T47D (cell line): ENCODE data around the gene ADSS1.
"Not testable (repeated sequence)": the region's sequence is repeated elsewhere in the genome, so short reads cannot be mapped to it uniquely, and the experiment has no call there.

Experiments
- DNase-seq, 2 experiments: peaks; one replicate each; pipeline versions ENCODE4 v3.0.0 to v3.0.0-alpha.2; 2011 to 2012; ENCODE audit warnings: low read depth in 1 of 2, low spot score in 1 of 2
- JUND ChIP-seq: IDR thresholded peaks from 2 replicates; pipeline ENCODE4 v1.6.1; 2012; ENCODE audit warnings: low read depth
- in situ Hi-C: cut with HindIII; loops from 2 replicates; pipeline ENCODE4 v1.10.0; 2016; ENCODE audit warnings: low sequenced_read_pairs, low pct_unique_long_range_greater_than_20kb

Gene ADSS1

DNA sequence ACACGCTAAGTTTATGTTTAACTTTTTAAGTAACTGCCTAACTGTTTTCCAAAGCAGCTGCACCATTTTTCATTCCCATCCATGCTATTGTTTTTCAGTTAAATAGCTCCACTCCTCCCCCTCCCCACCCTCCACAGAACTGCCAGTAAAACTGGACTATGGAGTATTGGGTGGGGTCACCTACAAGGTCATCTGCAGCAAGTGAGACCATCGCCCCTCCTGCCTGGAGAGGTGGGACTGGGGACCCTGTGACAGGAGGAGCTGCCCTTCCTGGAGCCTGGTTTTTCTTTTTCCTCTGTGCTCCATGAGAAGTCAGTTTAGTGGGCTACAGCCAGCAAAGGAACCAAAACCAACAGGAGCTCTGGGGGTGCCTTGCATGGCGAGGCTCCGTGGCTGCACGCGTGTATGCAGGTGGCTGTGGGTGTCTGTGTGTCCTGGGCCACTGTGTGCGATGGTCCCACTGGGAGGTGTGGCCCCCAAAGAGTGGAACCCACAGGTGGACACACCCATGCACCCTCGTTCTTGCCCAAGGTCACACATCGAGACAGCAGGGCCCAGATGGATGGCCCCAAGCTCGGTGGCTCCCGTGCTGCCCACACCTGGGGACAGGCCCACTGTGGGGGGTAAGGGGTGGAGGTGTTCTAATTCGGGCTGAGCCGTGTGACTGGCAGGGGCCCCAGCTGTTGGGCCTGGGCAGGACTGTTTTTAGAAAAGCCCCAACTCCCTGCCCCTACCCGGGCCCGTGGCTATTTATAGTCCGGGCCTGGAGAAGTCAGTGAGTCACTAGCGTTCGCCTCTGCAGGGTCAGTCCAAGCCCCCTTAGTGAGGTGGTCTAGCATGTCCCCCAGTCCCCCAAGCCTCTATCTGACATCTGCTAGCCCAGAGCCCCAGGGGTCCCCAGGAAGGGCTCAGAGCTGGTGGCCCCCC is 2.3 kb upstream of the ADSS1 start:
- in situ Hi-C loops: no loop called here
- no peak for TF ChIP-seq JUND

DNA sequence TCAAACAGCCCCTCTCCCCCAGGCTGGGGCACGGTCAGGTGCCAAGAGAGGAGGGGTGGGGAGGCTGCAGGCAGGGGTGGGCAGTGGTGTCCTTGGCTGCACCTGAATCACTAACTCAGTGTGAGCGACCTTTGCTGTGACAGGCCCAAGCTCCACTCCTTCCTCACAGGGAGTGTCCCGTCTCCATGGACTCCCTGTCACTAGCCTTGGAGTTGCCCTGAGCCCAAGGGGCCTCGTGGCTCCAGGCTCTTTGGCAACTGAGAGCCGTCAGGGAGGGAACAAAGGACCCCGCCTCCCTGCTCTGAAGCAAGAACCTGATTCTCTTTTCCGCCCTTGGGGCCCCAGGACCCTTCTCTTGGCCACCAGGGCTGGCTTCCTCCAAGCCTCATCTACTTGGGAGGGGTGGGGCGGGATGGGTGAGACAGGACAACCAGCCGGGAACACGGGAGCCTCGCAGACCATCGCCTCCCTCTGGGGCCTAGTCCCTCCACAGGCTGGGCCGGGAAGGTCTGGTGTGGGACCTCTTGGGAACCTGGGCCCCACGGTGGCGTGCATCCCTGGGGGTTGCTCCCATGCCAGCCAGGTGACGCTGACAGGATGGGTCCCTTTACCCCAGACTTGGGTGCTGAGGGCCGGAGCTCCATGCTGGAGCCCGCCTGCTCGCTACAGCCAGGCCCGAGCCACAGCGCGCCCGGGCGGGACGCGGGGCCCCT is 935 bp upstream of the ADSS1 start:
- in situ Hi-C loops: no loop called here
- no peak for DNase-seq
- no peak for TF ChIP-seq JUND

More for the DNA sequence above, 2.3 kb upstream of the ADSS1 start:
- no peak for DNase-seq

DNA sequence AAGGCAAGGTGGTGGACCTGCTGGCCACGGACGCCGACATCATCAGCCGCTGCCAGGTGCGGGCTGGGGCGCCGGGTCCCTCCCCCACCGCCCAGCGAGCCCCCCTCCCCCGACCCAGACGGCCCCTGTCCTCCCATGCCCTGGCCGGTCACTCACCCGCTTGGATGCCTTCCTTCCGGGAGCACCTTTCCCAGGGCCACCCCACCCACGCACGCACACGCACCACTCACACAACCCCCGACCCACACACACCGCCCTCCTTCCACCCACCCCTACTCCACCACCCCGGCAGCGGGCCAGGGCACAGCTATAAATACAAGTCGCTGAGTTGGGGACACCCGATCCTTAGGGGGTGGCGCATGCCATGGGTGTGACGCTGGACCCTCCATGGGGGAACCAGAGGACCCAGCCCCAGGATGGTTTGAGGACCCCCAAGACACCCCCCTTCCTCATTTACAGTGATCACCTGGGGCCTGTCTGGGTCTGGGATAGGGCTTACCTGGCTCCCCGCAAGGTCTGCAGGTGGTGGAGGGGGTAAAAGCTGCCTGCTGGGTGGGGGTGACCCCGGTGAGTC is 465 bp downstream of the ADSS1 start:
- in situ Hi-C loops: no loop called here
- TF ChIP-seq JUND: no peak
- peak in 1 of 2 experiments; percentile 20 for DNase-seq

DNA sequence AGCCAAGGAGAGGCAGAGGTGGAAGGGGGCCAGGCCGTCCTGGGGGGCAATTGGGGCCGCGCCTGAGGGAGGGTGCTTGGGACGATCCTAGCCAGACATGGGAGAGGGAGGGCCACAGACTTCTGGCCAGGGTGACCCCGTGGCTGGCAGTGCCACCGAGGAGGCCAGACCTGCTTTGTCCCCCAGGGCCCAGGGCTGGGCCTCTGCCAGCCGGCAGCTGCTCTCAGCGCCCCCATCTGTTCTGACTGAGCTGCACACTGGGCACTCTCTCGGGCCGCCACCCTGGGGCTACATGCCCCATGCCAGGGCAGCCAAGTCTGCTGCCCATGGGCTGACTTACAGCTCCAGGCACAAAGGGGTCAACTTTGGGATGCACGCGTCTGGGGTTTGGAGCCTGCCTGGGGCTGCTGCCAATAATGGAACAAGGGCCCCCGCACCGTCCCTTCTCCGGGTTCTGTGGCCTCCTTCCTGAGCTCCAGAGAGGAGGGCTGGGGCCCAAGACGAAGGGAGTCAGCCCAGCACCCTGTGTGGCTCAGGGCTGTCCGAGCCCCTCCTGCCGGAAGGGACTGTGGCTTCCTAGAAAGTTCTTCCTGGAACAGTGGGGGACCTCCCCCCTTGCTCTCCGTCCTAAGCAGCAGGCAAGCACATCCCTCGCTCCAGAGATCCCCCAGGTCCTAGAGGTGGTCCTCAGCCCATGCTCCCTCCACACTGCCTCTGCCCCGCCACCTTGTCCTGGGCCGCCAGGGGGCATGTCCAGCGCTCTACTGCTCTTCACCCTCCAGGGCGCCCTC is 1.1 kb downstream of the ADSS1 start:
- peak in 1 of 2 experiments; percentile 45 for DNase-seq
- in situ Hi-C loops: no loop called here
- TF ChIP-seq JUND: no peak

DNA sequence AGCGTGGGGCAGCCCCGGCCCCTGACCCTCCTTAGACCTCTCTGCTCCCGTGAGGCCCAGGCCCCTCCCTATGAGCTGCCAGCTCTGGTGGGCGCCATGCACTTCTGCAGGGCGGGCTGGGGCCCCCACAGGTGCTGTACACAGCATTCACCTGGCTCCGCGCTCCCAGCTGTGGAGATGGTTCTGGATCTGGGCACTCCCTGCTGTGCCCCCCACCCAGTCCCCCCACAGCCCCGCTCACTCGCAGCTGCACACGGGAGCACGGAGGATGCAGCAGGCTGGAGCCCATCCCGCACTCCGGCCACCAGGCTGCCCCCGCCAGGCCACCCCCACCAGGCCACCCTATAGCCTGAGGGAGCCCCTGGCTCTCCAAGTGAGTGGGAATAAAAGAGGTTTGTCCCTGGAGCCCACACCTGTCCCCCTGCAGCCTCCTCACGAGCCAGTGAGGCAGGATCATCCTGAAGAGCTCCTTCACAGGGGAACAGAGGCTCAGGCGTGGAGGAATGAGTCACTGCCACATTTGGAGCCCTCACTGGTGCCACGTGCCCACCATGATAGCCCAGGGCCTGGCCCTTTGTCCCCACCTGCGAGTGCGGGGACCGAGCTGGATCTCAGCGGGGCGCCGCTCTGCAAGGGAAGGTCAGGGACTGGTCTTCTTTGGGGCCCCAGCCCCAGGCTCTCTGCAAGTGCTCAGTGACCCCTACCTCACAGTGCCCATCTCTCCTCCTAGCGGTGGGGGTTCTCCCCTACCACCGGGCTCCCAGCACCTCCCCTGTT is 1.9 kb downstream of the ADSS1 start:
- no peak for DNase-seq
- TF ChIP-seq JUND: no peak
- in situ Hi-C loops: no loop called here

DNA sequence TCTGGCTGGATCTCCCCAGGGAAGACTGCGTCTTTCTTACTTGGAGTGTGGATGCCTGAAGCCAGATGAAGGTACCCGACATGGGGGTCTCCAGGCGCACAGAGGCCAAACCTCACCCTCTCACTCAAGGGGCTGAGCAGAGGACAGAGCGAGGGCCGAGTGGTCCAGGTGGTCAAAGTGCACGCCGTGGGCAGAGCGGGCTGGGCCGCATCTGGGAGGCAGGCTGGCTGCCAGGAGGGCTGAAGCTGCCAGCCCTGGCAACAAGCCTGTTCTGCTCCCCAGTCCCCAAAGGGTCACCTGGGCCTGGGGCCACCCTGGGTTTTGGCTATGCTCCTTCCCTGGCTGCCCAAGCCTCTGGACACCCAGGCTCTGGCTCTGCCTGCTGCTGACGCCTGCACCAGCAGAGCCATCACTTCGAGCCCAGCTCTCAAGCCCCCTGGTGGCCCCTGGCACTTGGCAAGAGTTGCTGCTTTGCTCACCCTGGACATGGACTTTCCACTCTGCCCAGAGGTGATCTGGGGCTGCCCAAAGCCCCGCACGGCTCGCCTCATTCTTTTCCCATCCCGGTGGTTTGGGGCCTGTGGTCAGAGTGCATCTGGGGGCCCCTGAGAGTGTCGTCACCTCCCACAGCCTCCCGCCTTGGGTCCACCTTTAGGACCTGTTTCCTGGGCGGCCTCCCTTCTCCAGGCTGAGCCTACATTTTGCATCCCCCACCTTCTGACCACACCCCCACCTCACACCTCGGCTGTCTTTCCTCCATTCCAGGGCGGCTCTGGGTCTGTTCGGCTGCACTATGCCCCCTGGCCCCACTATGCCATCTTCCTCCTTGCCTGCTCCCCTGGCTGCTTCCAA is 2.8 kb downstream of the ADSS1 start:
- DNase-seq: no peak
- in situ Hi-C loops: no loop called here

DNA sequence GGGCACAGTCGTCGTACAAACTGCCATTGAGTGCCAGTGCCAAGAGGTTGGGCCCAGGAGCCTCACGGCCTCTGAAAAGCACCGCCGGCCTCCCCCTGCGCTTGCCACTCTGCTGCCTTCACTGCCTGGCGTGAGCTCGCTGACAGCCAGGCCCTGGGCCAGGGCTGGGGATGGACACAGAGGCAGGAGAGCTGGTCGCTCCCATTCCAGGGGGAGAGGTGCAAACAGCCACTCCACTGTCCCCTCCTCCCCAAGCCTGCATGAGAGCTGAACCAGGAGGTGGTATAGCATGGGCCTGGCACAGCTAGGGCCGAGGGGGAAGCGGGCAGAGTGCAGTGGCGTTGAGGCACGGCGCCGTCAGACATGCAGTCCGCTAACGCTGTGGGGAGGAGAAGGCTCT is 4.6 kb downstream of the ADSS1 start:
- in situ Hi-C loops: no loop called here

More for the DNA sequence above, 2.8 kb downstream of the ADSS1 start:
- no peak for TF ChIP-seq JUND

DNA sequence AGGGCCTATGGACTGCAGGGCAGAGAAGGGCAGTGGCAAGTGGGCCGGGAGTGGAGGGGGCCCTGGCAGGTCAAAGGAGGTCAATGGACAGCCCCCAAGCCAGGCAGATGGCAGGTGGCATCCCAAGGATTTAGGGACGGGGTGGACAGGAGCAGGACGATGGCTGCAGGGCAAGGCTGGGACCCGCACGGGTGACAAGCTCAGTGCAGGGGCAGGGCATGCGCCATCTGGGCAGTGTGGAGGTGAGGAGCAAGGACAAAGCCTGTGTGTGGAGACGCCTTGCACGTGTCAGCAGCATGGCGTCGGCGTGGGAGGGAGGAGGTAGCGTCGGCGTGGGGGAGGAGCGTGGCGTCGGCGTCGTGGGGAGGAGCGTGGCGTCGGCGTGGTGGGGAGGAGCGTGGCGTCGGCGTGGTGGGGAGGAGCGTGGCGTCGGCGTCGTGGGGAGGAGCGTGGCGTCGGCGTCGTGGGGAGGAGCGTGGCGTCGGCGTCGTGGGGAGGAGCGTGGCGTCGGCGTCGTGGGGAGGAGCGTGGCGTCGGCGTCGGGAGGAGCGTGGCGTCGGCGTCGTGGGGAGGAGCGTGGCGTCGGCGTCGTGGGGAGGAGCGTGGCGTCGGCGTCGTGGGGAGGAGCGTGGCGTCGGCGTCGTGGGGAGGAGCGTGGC is 5.3 kb downstream of the ADSS1 start:
- not testable (repeated sequence) for DNase-seq

More for the DNA sequence above, 4.6 kb downstream of the ADSS1 start:
- no peak for TF ChIP-seq JUND
- DNase-seq: no peak

DNA sequence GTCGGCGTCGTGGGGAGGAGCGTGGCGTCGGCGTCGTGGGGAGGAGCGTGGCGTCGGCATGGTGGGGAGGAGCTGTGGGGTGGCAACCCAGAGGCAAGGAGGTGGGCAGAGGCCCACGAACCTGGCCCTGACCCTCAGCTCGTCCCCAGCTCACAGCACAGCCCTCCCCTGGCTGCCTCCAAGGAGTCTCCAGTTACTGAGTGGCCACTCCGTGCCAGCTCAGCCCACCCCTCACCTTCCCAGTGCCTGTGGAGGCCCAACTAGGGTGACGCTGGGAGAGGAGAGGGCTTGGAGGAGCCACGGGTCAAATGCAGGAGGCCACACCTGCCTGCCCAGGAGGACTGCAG is 5.8 kb downstream of the ADSS1 start:
- DNase-seq: no peak
- TF ChIP-seq JUND: no peak
- in situ Hi-C loops: no loop called here

More for the DNA sequence above, 5.3 kb downstream of the ADSS1 start:
- in situ Hi-C loops: not testable (repeated sequence)

DNA sequence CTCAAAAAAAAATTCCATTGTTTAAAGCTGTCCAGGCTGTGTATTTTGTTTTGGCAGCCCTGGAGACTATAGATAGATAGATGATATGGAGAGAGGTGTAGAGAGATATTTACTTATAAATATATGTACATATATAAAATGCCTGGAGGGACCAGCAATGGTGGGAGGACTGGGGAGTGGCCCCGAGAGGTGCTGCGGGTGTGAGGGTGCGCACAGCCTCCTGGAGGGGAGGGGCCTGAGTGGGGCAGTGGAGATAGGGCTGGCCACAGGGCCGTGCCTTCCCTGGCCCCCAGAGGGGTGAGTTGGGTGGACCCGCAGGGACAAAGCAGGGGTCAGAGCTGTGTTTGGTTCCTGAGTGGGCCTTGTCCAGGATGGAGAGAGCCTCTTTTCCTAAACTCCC is 6.5 kb downstream of the ADSS1 start:
- no peak for TF ChIP-seq JUND
- no peak for DNase-seq
- in situ Hi-C loops: no loop called here
